ENCODE data around the gene HEATR5A.

Gene HEATR5A

GRCh38 chr14:31426663-31427062, 6.3 kb upstream of the HEATR5A start:
- in situ Hi-C loops (cut with MboI; ENCODE audit: low sequenced_read_pairs), result no loop called here

DNA sequence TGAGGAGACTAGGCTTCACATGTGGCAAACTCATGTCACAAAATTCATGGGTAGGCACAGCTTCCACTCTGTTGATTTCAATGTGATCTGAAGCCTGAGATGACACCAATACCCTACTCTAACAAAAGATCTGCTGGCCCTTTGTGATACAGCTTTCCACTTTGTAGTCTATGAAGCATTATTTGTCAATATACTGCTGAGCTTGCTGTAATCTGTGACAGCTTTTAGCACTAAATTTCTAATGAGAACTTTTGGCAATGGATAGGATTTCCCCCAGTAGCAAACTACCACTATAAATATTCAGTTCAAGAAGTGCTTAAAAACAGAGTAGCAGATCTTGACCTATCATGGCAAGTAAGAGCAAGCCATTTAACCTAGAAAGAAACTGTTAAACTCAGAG, 5.6 kb upstream of the HEATR5A start:
- in situ Hi-C loops (cut with MboI; ENCODE audit: low sequenced_read_pairs), result no loop called here

DNA sequence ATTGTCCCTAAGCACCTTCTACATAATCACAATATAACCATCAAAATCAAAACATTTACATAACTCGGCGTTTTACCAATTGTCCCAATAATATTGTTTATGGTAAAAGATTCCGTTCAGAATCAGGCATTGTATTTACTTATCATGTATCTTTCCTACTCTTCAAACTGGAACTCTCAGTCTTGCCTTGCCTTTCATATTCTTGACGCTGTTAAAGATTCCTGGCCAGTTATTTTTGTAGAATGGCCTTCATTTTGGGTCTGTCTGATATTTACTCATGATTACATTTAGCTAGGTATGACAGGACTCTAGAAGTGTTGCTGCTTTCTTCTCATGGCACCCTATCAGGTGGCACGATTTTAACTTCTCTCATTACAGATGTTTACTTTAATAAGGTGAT, 850 bp upstream of the HEATR5A start:
- in situ Hi-C loops (cut with MboI; ENCODE audit: low sequenced_read_pairs), result no loop called here

DNA sequence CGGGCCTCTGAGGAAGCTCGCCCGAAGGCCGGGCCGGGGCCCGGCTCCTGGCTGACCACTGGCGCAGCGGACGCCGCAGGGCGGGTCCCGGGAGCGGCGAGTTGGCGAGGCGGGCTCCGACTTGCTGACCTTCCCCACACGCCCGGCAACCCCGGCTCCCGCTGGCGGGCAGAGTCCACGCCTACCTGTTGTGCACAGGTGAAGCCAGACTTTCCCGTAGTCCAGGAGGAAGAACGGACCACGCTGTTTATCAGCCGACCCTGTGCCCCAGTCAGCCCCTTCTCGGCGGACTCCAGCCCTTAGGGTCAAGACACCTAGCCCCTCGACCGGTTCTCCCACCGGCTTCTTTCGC, 407 bp downstream of the HEATR5A start:
- in situ Hi-C loops (cut with MboI; ENCODE audit: low sequenced_read_pairs), result no loop called here

- in situ Hi-C loops (cut with MboI; ENCODE audit: low sequenced_read_pairs), result no loop called here
Measured at GRCh38 chr14:31419179-31419966, 977 bp downstream of the HEATR5A start.

DNA sequence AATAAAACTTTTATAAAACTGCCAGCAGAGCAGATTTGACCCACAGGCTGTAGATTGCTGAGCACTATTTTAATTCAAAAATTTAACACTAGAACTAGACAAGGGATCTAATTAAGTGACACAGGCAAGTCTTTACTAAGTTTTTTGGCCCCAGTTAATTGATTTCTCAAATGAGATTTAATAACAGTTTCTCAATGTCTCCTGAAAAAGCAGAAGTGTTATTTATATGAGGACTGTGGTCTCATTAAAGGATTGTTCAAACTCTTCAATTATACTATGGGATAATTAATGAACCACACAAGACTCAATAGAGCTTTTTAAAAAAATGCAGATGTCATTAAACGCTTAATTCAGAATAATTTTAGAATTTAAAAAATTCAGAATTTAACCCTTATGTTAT, 1.9 kb downstream of the HEATR5A start:
- in situ Hi-C loops (cut with MboI; ENCODE audit: low sequenced_read_pairs), result no loop called here

- in situ Hi-C loops (cut with MboI; ENCODE audit: low sequenced_read_pairs), result no loop called here
Measured at GRCh38 chr14:31414190-31414833, 6.0 kb downstream of the HEATR5A start.

DNA sequence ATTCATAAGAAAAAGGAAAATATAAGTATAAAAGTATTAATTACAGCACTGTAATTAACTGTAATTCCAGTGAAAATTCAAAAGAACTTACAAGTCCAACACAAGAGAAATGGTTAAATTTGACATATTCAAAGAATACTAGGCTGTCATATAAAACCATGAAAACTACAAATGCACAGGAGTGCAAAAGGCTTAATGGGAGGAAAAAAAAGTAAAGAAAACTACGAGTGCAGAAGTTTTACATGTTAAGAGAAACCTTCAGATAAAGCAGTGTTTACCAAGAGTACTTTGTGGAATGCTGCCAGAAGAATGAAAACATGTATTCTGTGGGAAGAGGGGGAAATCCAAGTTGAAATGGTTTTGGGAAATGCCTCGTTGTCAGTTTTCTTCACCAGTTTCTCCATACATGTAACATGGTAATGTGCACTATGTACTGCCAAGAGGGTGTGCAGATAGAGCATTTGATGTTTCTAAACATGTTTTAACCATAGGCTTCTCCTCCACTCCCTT, 9.1 kb downstream of the HEATR5A start:
- in situ Hi-C loops (cut with MboI; ENCODE audit: low sequenced_read_pairs), result no loop called here

DNA sequence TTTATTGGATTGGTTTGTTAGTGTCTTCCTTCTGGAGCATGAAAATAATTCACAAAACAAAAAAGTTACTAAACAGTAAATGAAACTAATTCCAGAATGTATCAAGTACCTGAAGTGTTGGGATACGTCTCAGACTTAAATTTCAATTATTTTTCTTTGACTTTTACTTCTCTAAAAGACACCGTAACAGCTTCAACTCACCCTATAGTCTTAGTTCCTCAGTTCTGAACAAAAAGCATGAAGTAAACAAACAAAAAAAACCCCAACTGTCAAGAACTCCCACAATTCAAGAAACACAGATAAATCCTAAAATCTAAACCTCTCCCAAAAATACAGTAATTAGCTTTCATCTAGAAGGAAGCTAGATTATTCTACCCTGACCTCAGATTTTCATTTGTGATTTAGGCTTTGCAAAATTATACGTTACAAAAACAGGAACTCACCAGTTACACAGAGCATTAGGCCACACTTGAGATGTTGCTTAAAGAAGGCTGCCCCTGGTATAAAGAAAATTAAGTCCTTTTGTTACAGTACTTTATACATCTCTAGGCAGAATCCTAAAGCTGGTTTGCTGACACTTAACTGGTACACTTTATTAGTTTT, 10.2 kb downstream of the HEATR5A start:
- in situ Hi-C loops (cut with MboI; ENCODE audit: low sequenced_read_pairs), result no loop called here

DNA sequence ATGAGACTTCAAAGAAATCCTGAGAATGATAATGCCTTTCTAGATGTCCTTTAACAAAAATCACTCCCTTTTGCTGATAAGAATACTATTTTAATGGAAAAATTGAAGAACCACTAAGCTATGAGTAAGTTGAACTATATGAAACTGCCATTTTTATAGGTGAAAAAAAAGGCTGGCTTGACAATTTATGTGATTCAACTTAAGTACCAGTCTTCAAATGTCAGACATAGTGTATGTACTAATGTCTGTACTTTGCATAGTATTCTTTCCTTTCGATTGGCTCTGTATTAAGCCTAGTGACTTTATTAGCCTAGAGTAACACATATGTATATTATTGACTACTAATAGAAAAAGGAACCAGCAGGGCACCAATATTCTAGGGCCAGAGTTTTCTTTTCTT, 11.9 kb downstream of the HEATR5A start:
- in situ Hi-C loops (cut with MboI; ENCODE audit: low sequenced_read_pairs), result no loop called here

- in situ Hi-C loops (cut with MboI; ENCODE audit: low sequenced_read_pairs), result no loop called here
Measured at GRCh38 chr14:31405599-31406232, 14.6 kb downstream of the HEATR5A start.

DNA sequence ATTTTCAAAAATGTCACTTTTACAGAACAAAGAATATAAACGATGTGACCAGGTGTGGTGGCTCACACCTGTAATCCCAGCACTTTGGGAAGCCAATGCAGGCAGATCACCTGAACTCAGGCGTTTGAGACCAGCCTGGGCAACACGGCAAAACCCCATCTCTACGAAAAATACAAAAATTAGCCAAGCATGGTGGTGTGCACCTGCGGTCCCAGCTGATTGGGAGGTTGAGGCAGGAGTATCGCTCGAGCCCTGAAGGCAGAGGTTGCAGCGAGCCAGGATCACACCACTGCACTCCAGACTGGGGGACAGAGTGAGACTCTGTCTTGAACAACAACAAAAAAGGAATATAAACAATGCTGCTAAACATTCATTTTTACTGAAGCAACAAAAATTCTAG, 15.2 kb downstream of the HEATR5A start:
- in situ Hi-C loops (cut with MboI; ENCODE audit: low sequenced_read_pairs), result no loop called here

- in situ Hi-C loops (cut with MboI; ENCODE audit: low sequenced_read_pairs), result no loop called here
Measured at GRCh38 chr14:31403707-31404106, 16.6 kb downstream of the HEATR5A start.

DNA sequence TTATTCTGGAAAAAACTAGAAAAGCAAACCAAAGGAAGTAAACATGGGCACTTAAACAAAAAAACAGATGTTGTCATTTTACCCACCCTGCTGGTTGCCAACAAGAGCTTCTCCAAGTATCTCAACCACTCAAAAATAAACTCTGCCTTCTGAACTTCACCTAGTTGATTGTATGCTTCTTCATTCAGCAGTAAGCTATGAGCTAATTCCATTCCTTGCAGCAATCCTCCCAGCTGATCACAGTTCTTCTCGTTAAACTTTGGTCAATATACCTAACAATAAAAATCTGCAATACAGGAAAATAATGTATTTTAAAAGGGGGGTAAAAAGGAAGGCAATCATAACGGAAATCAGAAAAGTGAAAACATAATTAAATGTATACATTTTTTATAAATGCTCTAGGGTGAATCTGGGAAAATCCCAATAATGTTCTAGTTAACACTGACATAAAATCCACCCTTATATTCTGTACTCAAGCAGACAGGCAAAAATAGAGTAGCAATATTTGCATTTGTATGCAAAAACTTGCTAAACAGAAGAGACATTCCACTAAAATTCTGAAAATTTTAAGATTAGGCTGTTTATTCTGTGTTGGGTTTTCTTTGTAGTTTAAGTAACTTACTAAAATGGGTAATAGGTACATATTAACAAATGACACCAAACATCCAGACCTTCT, 17.4 kb downstream of the HEATR5A start:
- in situ Hi-C loops (cut with MboI; ENCODE audit: low sequenced_read_pairs), result no loop called here

GRCh38 chr14:31401369-31401932, 18.9 kb downstream of the HEATR5A start:
- in situ Hi-C loops (cut with MboI; ENCODE audit: low sequenced_read_pairs), result no loop called here

DNA sequence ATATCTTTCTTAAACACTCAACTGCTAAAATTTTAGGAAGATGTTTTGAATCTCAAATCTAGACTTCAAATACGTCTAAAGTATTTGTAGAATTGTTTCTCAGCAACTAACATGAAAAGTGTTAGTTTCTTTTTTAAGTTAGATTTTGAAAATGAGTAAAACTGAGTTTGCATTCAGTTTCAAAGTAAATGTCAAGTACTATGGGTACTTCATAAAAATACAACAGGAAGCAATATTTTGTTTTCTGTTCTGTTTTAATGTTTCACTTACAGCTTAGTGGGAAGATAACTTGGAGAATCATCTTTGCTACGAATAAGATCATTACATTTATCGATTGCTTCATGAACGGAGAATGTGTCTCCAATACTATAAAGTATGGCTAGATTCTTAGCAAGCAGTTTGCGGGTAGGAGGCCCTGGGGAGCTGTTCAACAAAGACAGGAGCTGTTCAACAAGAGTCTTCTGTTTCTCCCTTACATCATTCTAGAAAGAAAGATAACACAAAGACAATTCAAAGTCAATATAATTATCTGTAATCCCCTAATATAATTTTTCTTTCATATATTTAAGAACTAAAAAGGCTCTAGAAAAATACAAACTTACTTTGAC, 20.2 kb downstream of the HEATR5A start:
- in situ Hi-C loops (cut with MboI; ENCODE audit: low sequenced_read_pairs), result no loop called here

DNA sequence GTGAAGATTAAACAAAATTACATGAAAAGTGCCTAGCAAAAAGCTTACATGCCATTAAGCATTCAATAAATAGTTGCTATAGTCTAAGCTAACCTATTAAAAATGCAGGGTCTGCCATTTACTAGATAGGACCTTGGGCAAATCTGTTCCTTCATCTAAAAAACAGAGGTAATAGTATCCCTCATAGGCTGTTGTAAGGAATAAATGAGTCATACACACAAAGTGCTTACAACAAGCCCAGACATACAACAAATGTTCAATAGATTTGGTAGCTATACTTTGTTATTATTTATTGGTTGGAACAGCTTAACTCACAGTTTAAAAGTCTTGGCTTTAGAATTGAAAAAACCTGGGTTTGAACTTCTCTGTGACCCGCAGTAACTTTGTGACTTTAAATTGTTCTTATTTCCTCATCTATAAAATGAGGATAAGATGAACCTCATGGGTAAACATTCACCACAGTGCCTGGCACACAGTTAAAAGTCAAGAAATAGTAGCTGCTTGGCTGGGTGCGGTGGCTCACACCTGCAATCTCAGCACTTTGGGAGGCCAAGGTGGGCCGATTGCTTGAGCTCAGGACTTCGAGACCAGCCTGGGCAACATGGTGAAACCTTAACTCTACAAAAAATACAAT, 24.7 kb downstream of the HEATR5A start:
- in situ Hi-C loops (cut with MboI; ENCODE audit: low sequenced_read_pairs), result no loop called here

DNA sequence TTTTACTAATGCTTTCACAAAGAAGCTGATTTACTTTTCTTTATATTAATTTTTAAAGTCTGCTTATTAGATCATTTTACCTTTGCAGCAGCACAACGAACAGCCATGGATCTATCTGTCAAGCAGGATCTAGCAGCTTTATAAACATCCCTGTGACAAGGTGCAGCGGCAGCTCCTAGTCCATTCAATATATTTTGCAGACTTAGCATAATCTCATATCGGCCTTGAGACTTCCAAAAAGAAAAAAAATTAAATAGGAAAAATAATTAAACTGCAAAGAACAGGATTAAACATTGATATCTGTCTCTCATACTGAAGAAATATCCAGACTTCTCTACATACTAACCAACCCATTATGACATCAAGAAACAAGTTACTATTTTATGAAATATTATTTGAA, 25.2 kb downstream of the HEATR5A start:
- in situ Hi-C loops (cut with MboI; ENCODE audit: low sequenced_read_pairs), result no loop called here

DNA sequence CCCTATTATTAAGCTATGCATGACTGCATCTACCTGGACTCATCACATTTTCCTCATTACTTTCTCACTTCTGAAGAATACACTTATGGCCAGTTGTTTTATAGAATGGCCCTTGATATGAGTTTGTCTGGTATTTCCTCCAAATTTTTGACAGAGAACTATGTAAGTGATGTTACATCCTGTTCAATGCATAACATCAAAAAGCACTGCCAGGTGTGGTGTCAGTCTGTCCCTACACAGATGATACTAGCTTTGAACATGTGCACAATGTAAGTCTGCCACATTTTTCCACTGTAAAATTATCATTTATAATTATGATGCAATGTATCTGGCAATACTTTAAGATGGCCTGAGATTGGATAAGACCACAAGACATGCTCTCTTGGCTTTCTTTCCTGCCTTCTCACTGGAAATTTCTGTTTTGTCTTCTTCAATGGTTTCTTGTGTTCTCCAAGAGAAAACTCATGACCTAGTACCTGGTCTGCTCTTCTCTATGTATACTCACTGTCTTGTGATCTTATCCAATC, 28.3 kb downstream of the HEATR5A start:
- in situ Hi-C loops (cut with MboI; ENCODE audit: low sequenced_read_pairs), result no loop called here

- in situ Hi-C loops (cut with MboI; ENCODE audit: low sequenced_read_pairs), result no loop called here
Measured at GRCh38 chr14:31391473-31391872, 28.9 kb downstream of the HEATR5A start.

Measured in hTERT RPE-1 (cell line).